IMR-90 (cell line): Measurements from ENCODE around the gene NPHP4.

Experiments used
- MAFK ChIP-seq: IDR thresholded peaks from 2 replicates; pipeline ENCODE4 v1.6.1; 2012; ENCODE audit warnings: low read depth, low read length, improper control_type of control experiment
- TF ChIP-seq, protein P1 (sequence below): conservative IDR thresholded peaks from 2 replicates; pipeline ENCODE4 v1.5.1; 2012; ENCODE audit warnings: mild to moderate bottlenecking, low read depth, low read length, improper control_type of control experiment

GRCh38 chr1:5821540-5822176 is 170.6 kb downstream of the NPHP4 start:
- TF ChIP-seq, protein P1, sequence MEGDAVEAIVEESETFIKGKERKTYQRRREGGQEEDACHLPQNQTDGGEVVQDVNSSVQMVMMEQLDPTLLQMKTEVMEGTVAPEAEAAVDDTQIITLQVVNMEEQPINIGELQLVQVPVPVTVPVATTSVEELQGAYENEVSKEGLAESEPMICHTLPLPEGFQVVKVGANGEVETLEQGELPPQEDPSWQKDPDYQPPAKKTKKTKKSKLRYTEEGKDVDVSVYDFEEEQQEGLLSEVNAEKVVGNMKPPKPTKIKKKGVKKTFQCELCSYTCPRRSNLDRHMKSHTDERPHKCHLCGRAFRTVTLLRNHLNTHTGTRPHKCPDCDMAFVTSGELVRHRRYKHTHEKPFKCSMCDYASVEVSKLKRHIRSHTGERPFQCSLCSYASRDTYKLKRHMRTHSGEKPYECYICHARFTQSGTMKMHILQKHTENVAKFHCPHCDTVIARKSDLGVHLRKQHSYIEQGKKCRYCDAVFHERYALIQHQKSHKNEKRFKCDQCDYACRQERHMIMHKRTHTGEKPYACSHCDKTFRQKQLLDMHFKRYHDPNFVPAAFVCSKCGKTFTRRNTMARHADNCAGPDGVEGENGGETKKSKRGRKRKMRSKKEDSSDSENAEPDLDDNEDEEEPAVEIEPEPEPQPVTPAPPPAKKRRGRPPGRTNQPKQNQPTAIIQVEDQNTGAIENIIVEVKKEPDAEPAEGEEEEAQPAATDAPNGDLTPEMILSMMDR: no peak
- no peak for TF ChIP-seq MAFK
